Hepatocyte (in vitro differentiated cells): ENCODE results near the gene PRKAR1B.

ENCODE experiments used
- CTCF ChIP-seq: fragments of 200-600 bp; sonication (generic); IDR thresholded peaks from 2 replicates; pipeline ENCODE4 v1.5.1; 2016; ENCODE audit warnings: antibody characterized with exemption, mild to moderate bottlenecking; ENCODE audit not compliant: poor library complexity
- EZH2phosphoT487 ChIP-seq: fragments of 200-600 bp; sonication (generic); IDR thresholded peaks from one replicate; pipeline ENCODE4 v1.6.1; 2018; ENCODE audit warnings: antibody characterized with exemption, mild to moderate bottlenecking, low read depth, moderate library complexity; ENCODE audit not compliant: unreplicated experiment, severe bottlenecking

- TF ChIP-seq CTCF = no peak
- TF ChIP-seq EZH2phosphoT487 = no peak
Measured at GRCh38 chr7:533266-533665, 193.8 kb downstream of the PRKAR1B start.
